Upper lobe of left lung (tissue), 4 donors: Measurements from ENCODE around the gene MST1R.

ENCODE experiments used
- CTCF ChIP-seq, 6 experiments: fragments of 450-650 bp in 4 of 6; fragments of 200-600 bp in 2 of 6; sonication (generic) in 2 of 6; IDR thresholded peaks; one replicate each; pipeline ENCODE4 v1.5.1; 2016 to 2019; ENCODE audit warnings: antibody characterized with exemption in 6 of 6
- POLR2A ChIP-seq, 4 donors: fragments of 450-650 bp; IDR thresholded peaks; one replicate each; pipeline ENCODE4 v1.5.1; 2016 to 2017; ENCODE audit warnings: antibody characterized with exemption in 4 of 4, mild to moderate bottlenecking in 2 of 4
- POLR2AphosphoS5 ChIP-seq, 2 donors: sonication (generic); formaldehyde crosslinking; IDR thresholded peaks; one replicate each; pipeline ENCODE4 v1.5.1; 2017; ENCODE audit warnings: antibody characterized with exemption in 2 of 2

- no peak for TF ChIP-seq CTCF (IDR thresholded peaks at IDR 0.05)
- TF ChIP-seq POLR2AphosphoS5 (IDR thresholded peaks at IDR 0.05) = no peak
- no peak for TF ChIP-seq POLR2A (IDR thresholded peaks at IDR 0.05)
Observed at GRCh38 chr3:49844464-49845183, 59.0 kb downstream of the MST1R start.
